BE2C (cell line): ENCODE results near the gene LRIT1.

Experiments used
- DNase-seq: peaks from one replicate; pipeline ENCODE4 v3.0.0-alpha.2; 2020
- H3K27me3 ChIP-seq: fragments of 250-450 bp; sonication (Bioruptor Pico); 2 replicates; pipeline ENCODE4 v1.5.1; 2020; ENCODE audit warnings: mild to moderate bottlenecking
- H3K36me3 ChIP-seq: fragments of 250-450 bp; sonication (Bioruptor Pico); 2 replicates; pipeline ENCODE4 v1.5.1; 2020; ENCODE audit warnings: mild to moderate bottlenecking
- H3K4me1 ChIP-seq: fragments of 250-450 bp; sonication (Bioruptor Pico); 2 replicates; pipeline ENCODE4 v1.5.1; 2020
- H3K4me3 ChIP-seq: 2 replicates; pipeline ENCODE4 v1.5.1; 2011; ENCODE audit warnings: low read depth, low read length
- H3K9me3 ChIP-seq: fragments of 250-450 bp; sonication (Bioruptor Pico); 2 replicates; pipeline ENCODE4 v1.5.1; 2020
- TF ChIP-seq, protein P1 (sequence below): IDR thresholded peaks from 2 replicates; pipeline ENCODE4 v1.5.1; 2012; ENCODE audit warnings: mild to moderate bottlenecking, low read depth, low read length

LRIT1 gene

GRCh38 chr10:84224411-84225028 is 16.8 kb downstream of the LRIT1 start:
- H3K9me3 ChIP-seq: no peaks in the 10 kb centered on the region
- H3K4me3 ChIP-seq: no peak overlapping the region
- no peaks in the 10 kb centered on the region for H3K36me3 ChIP-seq
- TF ChIP-seq, protein P1, sequence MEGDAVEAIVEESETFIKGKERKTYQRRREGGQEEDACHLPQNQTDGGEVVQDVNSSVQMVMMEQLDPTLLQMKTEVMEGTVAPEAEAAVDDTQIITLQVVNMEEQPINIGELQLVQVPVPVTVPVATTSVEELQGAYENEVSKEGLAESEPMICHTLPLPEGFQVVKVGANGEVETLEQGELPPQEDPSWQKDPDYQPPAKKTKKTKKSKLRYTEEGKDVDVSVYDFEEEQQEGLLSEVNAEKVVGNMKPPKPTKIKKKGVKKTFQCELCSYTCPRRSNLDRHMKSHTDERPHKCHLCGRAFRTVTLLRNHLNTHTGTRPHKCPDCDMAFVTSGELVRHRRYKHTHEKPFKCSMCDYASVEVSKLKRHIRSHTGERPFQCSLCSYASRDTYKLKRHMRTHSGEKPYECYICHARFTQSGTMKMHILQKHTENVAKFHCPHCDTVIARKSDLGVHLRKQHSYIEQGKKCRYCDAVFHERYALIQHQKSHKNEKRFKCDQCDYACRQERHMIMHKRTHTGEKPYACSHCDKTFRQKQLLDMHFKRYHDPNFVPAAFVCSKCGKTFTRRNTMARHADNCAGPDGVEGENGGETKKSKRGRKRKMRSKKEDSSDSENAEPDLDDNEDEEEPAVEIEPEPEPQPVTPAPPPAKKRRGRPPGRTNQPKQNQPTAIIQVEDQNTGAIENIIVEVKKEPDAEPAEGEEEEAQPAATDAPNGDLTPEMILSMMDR: no peak
- no peaks in the 10 kb centered on the region for H3K27me3 ChIP-seq
- DNase-seq: no peak
- H3K4me1 ChIP-seq: no peaks in the 10 kb centered on the region

GRCh38 chr10:84221916-84222315 is 19.4 kb downstream of the LRIT1 start:
- TF ChIP-seq, protein P1: no peak
- no peak overlapping the region for H3K4me3 ChIP-seq
- no peak for DNase-seq
- no peaks in the 10 kb centered on the region for H3K27me3 ChIP-seq
- no peaks in the 10 kb centered on the region for H3K9me3 ChIP-seq
- H3K36me3 ChIP-seq: no peaks in the 10 kb centered on the region
- H3K4me1 ChIP-seq: no peaks in the 10 kb centered on the region

DNA sequence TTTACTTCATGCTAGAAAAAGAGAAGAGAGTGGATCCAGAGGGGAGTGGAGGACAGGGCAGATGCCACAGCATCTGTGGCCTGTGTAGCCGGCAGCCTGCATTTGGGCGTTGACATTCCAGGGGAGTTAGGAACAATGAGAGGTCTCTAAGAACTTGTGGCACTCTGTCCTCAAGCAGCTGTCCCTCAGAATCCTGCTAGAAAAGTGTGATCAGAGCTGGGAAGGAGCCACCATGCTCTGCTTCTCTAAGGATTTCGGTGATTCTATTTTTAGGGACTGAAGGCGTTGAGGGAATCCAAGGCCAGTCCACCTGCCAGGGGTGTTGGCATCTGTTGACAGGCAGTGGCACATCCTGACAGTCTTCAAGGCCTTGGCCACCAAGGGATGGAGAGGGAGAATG is 23.6 kb downstream of the LRIT1 start:
- Histone ChIP-seq H3K4me1 (no peaks in the 10 kb centered on the region), H3K9me3 (no peaks in the 10 kb centered on the region), H3K4me3 (no peak overlapping the region), H3K27me3 (no peaks in the 10 kb centered on the region), H3K36me3 (no peaks in the 10 kb centered on the region)
- no peak for DNase-seq
- TF ChIP-seq, protein P1: no peak

GRCh38 chr10:84216834-84217233 is 24.5 kb downstream of the LRIT1 start:
- DNase-seq: no peak
- TF ChIP-seq, protein P1: no peak
- H3K4me1 ChIP-seq: no peaks in the 10 kb centered on the region
- H3K27me3 ChIP-seq: no peaks in the 10 kb centered on the region
- no peak overlapping the region for H3K4me3 ChIP-seq
- no peaks in the 10 kb centered on the region for H3K36me3 ChIP-seq
- H3K9me3 ChIP-seq: no peaks in the 10 kb centered on the region

DNA sequence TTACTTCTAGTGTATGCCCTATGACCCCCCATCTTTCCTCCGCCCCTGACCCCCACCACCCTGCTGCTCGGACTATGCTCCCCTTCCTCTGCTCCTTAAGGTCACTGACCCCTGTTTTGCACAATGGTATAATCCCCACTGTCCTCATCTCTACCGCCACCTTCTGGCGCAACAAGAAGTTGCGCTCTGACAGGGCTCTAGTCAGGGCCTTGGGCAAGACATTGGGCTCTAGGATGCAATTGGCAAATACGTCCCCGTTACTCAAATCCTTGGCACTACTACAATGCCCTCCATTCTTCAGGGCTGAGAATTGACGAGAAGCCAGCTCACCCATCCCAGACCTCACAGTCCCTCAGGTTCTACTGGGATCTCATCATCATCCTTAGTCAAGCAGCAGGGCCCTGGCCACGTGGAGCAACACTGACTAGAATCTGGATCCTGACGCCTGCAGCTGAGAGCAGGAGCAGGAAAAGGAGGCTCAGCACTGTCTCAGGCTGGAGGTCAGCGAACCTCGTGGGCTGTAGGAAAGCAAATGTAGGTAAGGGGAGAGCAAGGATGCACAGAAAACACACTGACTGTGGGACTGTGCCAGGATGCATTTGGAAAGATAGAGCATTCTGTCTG is 26.6 kb downstream of the LRIT1 start:
- no peaks in the 10 kb centered on the region for H3K36me3 ChIP-seq
- no peak for DNase-seq
- no peaks in the 10 kb centered on the region for H3K9me3 ChIP-seq
- H3K27me3 ChIP-seq: no peaks in the 10 kb centered on the region
- TF ChIP-seq, protein P1: peak; percentile 39; the same call in 1 of the 2 replicates
- no peak overlapping the region for H3K4me3 ChIP-seq
- H3K4me1 ChIP-seq: no peaks in the 10 kb centered on the region

DNA sequence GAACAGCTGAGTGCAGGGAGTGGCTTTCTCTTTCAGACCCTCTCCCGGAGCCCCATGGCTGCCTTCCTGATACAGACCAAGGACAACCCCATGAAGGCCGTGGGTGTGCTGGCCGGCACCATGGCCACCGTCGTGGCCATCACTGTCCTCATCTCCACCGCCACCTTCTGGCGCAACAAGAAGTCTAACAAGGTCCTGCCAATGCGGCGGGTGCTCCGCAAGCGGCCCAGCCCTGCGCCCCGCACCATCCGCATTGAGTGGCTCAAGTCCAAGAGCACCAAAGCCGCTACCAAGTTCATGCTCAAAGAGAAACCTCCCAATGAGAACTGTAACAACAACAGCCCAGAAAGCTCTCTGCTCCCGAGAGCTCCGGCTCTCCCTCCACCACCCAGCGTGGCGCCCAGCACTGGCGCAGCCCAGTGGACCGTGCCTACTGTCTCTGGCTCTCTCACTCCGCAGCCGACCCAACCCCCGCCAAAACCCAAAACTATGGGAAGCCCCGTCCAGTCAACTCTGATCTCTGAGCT is 27.2 kb downstream of the LRIT1 start:
- TF ChIP-seq, protein P1: no peak
- H3K4me3 ChIP-seq: no peak overlapping the region
- H3K27me3 ChIP-seq: no peaks in the 10 kb centered on the region
- no peaks in the 10 kb centered on the region for H3K4me1 ChIP-seq
- no peaks in the 10 kb centered on the region for H3K9me3 ChIP-seq
- H3K36me3 ChIP-seq: no peaks in the 10 kb centered on the region
- DNase-seq: no peak
